ENCODE results near the gene ERICH6.
"Not testable (repeated sequence)": the region's sequence is repeated elsewhere in the genome, so short reads cannot be mapped to it uniquely, and the experiment has no call there.

The ERICH6 gene

DNA sequence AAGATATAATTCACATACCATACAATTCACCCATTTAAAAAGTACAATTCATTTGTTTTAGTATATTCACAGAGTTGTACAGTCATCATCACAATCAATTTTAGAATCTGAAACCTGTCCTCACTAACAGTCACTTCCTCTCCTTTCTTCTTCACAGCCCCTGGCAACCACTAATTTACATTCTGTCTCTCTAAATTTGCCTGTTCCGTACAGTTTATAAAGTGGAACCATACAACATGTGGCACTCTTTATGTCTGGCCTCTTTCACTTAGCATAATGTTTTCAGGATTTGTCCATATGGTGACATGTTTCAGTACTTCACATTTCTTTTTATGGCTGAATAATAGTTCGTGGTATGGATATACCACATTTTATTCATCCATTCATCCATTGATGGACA, 22.7 kb downstream of the ERICH6 start:
- no peak for DNase-seq

DNA sequence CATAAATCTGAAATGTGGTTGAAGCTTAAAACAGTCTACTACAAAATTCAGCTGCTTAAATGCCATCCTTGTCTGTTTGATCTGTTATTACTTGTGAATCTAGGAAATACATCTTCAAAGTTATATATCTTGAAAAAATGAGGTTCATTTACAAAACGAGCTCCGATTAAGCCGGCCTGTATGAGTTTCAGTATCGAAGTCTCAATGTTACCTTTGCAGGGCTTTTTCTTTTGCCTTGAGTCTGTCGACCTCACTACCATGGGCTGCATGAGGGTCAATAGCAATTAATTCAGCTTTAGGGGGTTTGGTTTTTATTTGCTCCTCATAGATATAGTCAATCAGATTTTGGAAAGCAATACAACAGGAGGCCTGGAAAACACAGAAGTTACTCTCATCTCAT, 23.2 kb downstream of the ERICH6 start:
- DNase-seq, result no peak

DNA sequence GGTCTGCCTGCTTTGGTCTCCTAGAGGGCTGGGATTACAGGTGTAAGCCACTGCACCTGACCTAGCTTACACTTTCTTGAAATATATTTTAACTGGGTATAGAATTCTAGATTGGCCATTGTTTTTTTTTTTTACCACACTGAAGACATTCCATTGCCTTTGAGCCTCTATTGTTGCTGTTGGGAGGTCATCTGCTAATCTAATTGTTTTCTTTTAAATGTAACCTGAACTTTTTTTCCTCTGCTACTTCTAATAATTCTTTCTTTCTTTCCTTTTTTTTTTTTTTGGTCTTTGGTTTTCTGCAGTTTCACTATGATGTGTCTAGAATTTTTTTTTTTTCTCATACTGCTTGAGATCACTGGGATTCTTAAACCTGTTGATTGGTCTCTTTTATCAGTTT, 28.1 kb downstream of the ERICH6 start:
- DNase-seq, result no peak

DNA sequence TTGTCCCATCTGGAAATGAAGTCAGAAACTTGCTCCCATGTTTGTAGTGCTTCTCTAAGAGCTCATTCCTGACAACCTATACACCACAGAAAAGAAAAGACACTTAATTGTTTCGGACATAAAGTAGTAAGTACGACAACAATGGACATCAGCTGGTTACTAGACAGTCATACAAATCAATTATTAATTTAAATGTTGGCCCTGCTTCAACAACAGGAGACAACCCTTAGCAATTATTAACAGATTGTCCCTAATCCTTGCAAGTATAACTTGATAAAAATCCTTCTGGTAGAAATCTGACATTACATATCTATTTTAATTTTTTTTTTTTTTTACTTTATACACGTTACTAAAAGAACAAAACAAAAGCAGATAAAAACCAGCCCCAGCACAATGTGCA, 29.8 kb downstream of the ERICH6 start:
- DNase-seq, result no peak

DNA sequence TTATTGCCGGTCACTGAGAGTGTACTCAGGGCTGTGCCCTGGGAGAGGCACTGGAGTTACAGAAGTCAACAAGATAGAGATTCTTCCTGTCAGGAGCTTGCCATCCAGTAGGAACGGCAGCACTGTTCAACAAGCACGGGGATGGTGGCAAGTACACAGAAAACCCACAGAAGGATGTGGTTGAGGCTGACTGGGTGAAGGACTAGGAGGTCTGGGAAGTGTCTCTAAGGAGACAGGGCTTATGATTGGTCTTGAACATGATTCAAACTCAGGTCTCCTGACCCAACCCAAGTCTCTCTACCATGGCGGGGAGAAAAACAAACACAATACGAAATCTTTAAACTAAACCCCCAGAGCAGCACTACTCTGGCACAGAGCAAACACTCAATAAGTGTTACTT, 37.6 kb downstream of the ERICH6 start:
- DNase-seq, result no peak

DNA sequence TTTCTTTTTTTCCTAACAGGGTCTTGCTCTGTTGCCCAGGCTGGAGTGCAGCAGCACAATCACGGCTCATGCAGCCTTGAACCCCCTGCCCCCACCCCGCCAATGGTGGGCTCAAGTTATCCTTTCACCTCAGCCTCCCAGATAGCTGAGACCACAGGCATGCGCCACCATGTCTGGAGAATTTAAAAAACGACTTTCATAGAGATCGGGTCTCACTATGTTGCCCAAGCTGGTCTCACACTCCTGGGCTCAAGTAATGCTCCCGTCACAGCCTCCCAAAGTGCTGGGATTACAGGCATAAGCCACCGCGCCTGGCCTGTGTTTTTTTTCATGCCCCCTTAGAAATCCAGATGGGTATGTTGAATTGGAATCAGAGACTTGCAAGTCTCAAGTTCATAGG, 40.3 kb downstream of the ERICH6 start:
- no peak for DNase-seq

DNA sequence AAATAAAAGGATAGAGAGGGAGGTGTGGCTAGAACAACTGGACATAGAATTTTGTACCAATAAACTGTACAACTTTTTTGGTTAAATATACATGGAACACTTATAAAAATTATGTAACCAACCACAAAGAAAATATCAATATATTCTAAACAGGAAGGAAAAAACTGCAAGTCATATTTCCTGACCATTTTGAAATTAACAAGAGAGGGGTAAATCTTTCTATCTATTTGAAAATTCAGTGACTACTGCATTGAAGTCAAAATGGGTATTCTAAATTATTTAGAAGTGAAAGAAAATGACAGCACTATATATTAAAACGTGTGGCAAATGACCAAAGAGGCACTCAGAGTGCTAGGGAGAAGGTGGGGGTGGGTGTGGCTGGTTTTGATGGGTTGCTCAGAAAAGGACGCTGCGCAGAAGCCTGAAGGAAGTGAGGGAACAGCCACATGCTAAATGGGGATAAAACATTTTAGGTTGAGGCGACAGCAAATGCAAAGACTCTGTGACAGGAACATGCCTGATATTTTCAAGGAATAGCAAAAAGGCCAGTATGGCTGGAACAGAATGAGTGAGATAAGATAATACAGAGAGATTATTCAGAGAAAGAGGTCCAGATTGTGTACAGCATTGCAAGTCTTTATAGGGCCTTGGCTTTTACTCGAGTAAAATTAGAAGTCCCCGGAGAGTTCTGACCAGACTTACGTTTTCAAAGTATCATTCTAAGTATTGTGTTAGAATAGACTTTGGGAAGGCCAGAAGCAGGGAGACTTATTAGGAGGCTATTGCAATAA, 41.1 kb downstream of the ERICH6 start:
- no peak for DNase-seq

DNA sequence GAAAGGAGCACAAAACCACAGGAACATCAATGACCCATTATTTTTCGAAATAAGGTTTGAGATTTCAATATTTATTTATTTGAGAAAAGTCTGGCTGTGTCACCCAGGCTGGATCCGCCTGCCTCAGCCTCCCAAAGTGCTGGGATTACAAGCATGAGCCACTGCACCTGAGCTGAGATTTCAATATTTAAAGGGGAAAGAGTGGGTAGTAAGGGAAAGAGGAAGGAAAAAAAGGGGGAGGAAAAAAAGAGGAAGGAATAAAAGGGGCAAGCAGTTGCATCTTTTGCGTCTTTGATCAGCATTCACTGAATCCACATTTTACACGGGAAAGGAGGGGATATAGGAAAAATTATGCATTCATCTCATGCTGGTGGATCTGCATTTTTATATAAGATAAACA, 47.4 kb downstream of the ERICH6 start:
- DNase-seq, result no peak

DNA sequence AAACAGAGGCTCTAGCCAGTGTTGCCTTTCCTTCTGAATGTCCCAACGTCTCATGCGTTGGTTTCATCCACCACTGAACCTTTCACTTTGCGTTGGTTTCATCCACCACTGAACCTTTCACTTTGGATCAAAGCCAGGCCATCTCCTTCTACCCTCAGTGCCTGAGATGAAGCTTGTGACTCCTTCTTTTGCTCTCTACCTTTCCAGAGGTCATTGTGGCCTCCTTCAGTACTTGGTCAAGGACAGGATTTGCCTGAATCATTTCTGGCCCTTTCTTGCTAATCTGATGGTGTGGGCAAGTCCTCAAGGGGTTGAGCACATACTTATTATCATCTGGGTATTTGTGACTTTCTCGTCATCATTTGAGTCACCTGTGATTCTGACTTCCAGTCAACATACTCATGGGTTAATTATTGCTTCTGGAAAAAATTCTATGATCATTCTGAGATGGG, 50.6 kb downstream of the ERICH6 start:
- DNase-seq, result no peak

DNA sequence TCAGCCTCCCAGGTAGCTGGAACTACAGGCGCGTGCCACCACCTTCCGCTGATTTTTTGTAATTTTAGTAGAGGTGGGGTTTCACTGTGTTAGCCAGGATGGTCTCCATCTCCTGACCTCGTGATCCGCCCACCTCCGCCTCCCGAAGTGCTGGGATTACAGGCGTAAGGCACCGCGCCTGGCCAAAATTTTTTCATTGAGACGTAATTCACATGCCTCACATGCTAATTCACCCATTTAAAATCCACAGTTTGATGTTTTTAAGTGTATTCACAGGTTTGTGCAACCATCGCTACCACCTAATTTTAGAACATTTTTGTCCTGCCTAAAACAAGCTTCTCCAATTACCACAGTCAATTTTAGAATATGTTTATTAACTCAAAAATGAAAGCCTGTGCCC, 63.5 kb downstream of the ERICH6 start:
- no peak for DNase-seq

DNA sequence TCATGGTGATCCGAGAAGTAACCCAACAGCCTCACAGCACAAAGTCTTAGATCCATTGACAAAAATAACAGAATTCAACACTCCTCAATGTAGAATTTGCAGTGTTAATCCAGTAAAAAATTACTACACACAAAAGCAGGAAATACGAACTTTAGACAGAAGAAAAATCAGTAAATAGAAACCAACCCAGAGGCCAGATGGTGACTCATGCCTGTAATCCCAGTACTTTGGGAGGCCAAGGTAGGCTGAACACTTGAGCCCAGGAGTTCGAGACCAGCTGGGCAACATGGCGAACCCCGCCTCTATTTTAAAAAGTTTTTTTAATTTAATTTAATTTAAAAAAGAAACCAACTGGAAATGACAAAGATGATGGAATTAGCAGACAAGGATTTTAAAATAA, 64.5 kb downstream of the ERICH6 start:
- DNase-seq, result no peak

DNA sequence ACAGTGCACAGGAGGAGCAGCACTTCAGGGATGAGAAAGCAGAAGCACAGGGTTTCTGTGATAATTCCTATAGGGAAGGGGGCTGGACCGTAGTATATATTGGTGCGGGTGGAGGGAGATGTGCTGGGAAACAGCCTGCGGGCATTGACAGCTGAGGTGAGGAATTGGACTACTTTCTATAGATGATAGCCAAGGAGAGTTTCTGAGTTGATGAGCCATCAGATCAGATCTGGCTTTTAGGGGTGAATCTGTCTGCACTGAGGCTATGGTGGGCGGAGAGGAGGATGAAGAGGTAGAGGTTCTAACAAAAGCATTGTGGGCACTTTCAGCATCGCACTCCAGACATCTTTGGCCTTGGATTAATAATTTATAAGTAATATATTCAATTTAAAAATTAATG, 67.5 kb downstream of the ERICH6 start:
- DNase-seq, result no peak

DNA sequence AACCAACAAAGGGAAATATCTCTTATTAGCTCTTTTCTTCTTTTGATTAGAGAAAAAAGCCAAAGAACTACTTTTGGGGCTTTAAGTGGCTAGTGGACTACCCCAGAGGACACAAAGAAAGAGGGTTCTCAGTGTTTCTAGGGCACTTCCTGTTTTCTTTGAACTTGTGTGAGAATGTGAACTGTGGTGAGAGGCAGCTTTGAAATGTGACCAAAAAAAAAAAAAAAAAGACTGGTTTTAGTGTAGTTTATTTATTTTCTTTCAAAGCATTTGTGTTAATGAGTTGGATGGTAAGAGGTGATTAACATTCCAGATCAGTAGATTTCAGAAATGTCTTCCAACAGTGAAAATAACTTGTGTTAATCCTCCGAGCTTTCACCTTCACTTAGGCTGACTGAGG, 68.2 kb downstream of the ERICH6 start:
- no peak for DNase-seq

DNA sequence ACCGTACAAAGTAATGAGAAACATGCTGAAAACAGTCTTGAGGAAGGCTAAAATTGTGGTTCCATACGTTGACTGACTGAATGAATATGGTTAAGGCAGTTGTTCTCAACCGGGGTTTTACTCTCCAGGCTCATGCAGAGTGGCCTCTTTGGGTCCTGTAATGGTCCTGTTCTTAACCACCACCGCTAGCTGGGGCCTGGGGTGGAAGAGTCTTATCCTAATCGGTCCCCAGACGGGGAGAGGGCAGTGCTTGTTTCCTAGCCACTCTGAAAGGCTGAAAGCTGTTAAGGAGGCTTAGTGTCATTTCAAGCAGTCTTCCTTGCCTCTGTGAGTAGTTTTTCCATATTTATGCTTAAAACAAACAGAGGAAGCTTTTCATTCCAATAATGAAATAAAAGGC, 68.6 kb downstream of the ERICH6 start:
- DNase-seq, result no peak

DNA sequence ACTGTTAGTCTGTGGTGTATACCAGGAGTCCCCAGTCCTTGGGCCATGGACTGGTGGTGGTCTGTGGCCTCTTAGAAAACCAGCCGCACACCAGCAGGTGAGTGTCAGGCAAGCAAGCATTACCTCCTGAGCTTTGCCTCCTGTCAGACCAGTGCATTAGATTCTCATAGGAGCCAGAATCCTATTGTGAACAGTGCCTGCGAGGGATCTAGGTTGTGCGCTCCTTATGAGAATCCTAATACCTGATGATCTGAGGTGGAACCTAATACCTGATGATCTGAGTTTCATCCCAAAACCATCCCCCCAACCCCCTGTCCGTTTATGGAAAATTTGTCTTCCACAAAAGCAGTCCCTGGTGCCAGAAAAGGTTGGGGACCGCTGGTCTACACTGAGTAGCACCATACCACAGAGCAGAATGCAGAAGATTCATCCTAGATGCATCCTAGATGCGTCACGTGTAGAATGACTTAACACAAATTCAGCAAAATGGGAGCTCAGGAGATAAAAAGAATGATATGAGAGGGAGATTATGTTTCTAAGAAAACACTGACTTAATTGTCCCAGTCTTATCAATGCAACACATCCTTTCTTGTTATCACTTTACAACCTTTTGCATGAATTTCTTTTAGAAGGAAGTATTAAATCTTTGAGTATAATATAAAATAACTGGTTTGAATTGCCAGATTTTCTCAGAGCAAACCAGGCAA, 72.1 kb downstream of the ERICH6 start:
- DNase-seq, result no peak

DNA sequence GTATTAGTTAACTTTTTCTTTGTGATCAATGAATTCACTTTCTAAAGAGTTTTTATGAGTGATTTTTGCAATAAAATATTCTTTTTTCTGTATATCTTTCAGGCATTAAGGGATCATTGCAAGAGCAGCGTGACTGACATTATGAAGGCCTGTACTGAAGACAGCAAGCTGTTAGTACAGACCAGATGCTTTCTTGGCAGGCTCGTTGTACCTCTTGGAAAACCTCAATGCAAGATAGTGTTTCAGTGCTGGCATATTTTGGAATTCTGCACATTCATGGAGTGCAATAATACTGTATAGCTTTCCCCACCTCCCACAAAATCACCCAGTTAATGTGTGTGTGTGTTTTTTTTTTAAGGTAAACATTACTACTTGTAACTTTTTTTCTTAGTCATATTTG, 76.2 kb downstream of the ERICH6 start:
- DNase-seq, result no peak

DNA sequence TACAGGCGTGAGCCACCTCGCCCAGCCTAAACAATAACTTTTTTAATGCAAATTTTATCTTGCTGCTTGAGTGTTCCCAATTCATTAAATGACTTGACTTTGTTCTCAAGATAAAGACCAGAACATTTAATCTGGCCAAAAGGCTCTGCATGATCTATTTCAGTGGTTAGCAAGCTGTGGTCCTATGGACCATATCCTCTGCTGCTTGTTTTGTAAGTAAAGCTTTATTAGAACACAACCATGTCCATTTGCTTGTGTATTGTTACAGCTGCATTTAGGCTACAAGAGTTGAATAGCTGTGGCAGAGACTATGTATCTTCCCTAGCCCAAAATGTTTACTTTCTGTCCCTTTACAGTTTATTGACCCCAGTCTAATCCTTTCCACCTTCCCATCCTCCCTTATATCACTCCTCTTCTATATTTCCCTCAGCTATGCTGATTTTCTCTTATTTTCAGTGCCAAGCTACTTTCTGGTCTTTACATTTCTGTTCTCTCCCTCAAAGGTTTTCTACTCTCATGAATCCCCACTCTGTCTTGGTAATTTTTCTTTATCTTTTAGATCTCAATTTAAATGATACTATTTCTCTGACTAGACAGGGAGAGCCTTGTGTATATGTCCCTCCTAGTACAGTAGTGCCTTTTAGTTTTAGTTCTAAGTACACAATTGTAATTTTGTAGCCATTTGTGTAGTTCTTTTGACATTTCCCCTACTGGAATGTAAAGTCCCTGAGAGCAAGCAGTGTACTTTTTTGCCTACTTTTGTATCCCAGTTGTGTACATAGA, 77.4 kb downstream of the ERICH6 start:
- DNase-seq, result no peak

DNA sequence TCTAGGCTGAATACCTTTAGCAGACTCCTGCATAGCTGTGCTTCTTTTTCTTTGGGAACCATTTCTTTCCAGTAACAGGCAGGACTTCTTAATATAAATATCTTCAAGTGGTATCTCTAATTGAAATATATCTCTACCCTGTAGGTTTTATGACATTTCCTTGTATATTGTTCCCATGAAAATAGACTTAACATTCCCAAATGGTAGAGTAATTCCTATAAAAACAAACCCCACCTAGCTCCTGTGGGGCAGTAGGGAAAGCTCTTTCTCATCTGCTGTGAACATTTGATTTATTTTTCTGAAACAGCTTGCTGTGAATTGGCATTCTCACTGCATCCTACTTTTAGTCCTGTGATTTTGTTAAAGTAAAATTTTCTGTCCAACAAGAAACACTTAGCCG, 79.8 kb downstream of the ERICH6 start:
- no peak for DNase-seq

DNA sequence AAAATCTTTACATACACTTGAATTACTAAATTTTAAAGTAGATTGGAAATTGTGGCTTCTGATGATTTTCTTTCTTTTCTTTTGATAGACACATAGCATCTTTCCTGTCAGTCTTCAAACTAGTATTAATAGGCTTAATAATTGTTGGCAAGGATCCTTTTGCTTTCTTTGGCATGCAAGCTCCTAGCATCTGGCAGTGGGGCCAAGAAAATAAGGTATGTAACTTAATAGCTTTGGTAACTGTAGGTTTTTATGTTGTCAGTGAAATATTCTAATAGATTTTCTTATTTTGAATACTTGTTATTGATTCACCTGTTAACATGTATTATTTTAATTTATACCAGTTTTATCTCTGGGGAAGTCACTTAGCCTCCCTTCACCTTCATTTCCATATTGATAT, 80.8 kb downstream of the ERICH6 start:
- DNase-seq, result not testable (repeated sequence)

DNA sequence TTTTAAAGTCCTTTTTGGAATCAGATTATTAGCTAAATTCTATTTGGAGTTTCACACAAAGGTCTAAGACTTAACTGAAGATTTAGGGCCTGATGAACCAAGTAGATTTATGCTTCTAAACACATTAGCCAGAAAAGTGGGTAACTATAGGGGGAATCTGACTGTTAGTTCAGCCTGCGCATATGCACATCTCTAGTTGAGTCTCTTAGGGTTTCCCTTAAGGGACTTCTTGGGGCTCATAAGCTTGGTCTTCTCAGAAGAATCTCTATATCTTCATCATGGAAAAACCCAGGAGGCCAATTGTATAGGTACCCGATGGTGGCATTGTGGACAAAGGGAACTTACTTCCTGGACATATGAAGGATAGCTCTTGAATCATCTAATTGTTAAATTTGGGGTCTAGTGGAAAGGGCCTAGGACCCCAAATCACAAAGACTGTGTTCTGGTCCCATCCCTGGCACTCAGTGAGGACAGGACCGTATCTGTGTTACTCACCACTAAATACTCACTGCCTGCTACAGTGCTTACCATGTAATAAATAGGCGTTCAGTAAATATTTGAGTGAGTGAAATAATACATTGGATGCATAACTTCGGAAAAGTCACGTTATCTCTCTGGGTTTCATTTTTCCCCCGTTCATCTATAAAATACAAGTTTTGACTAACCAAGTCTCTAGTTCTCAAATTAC, 83.6 kb downstream of the ERICH6 start:
- no peak for DNase-seq

DNA sequence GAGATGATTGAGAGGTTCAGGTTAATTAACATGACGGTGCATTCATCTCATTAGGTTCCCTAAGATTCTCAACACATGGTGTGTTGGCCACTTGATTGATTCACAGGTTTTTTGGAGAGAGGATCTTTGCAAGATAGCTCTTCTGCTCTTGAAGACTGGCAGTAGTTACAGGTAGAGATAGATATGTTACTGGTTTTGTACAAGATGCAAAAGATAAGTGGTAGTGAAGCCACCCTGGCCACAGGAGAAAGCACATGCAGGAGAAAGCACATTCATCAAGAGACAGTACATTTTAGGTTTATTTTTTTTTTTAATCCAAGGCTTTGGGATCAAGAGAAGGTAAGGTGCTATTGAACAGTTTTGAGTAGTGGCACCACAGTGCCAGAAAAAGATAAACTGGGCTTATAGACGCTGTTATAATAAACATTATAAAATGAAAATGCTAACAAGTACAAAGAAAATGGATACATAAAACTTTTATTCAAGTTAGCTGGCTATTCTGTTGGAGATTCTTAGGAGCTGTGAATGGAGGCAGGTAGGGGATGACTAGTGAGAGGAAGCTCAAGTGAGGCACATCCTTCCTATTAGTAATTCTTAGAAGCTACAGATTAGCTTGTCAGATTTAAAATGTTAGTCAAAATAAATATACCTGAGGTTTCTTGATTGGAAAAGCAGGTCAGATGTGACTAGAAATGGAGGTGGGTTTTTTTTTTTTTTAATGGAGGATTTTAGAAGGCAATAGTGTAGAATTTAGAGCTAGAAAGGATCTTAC, 89.8 kb downstream of the ERICH6 start:
- no peak for DNase-seq

DNA sequence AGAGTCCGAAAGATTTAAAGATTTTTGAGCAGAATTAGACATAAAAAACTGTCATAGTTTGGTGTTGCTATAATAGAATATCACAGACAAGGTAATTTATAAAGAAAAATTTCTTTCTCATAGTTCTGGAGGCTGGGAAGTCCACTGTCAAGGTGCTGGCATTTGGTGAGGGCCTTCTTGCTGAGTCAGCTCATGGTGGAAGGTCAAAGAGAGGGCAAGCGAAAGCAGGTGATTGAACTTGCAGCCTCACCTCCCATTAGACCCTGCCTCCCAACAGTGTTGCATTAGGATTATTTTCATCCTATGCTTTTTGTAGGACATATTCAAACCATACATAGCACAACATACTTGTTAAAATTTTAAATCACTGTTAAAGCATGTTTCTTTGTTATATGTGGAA, 90.7 kb downstream of the ERICH6 start:
- DNase-seq, result no peak
